SH-SY5Y (cell line): ENCODE data around the gene LPGAT1.

Source experiments
- GATA2 ChIP-seq: IDR thresholded peaks from 2 replicates; pipeline ENCODE4 v1.6.1; 2011; ENCODE audit warnings: mild to moderate bottlenecking, low read depth, low read length
- GATA3 ChIP-seq: IDR thresholded peaks from 2 replicates; pipeline ENCODE4 v1.6.1; 2011; ENCODE audit warnings: low read depth, mild to moderate bottlenecking, low read length, moderate library complexity

LPGAT1 gene

DNA sequence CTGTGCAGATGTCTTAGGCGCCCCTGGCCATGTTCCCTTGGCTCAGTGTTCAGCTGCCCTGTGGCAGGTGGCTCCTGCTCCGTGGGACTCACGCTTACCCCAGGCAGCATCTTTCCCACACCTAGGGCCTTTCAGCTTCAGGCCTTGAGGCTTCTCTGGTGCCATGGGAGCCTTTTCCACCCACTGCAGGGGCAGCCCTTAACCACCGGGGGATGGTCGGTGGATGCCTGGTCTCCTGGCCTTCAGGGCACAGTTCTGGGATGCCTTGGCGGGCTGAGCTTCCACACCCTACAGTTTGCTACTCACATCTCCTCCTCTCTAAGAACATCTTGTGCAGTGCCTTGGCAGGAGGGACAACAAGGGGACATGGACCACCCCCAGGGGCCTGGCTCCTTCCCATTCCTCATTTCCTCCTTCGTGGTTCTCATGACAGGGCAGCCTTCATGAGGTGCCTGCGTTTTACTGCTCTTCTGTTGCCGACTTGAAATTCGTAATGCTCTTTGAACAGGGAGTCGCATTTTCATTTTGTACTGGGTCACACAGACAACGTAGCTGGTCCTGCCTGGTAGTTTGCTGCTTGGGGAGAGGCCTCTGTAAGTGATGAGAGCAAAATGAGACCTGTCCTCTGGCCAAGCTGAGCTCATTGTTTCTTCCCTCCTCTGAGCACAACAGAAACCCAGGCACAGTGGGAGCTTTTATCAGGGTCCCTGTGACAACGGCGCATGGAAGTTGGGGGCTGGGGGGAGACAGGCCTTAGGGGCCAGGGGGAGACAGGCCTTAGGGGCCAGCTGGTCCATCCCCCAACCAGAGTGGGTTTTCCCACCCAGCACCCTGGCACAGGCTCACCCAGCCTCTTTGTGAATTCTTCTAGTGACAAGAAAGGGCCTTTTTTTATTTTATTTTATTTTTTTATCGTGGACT is 93.2 kb downstream of the LPGAT1 start:
- no peak for TF ChIP-seq GATA2
- no peak for TF ChIP-seq GATA3

DNA sequence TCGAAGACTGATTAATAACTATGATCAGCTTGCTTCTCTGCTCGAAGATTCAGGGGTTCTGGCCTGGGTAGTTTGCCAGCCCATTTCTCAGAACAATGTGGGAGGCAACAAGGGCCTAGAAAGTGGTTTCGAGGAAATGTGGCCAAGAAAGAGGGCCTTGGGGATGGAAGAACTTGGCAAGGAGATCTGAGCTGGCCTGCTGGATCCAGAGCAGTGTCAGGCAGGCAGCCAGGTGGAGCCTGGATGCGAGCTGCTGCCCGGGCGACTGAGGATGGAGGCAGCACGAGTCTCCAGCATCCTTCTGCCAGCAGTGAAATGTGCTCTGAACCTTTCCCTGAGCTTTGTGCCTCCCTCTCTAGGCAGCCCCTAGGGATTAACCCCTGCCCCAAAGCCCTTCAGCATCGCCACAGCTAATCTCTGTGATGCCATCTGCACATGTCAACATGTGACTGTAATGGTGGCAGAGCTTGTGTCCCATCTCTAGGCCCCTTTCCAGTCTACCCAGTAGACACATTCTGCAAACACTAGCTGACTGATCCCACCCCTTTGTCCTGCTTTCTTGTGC is 94.1 kb downstream of the LPGAT1 start:
- no peak for TF ChIP-seq GATA3
- TF ChIP-seq GATA2 = no peak

DNA sequence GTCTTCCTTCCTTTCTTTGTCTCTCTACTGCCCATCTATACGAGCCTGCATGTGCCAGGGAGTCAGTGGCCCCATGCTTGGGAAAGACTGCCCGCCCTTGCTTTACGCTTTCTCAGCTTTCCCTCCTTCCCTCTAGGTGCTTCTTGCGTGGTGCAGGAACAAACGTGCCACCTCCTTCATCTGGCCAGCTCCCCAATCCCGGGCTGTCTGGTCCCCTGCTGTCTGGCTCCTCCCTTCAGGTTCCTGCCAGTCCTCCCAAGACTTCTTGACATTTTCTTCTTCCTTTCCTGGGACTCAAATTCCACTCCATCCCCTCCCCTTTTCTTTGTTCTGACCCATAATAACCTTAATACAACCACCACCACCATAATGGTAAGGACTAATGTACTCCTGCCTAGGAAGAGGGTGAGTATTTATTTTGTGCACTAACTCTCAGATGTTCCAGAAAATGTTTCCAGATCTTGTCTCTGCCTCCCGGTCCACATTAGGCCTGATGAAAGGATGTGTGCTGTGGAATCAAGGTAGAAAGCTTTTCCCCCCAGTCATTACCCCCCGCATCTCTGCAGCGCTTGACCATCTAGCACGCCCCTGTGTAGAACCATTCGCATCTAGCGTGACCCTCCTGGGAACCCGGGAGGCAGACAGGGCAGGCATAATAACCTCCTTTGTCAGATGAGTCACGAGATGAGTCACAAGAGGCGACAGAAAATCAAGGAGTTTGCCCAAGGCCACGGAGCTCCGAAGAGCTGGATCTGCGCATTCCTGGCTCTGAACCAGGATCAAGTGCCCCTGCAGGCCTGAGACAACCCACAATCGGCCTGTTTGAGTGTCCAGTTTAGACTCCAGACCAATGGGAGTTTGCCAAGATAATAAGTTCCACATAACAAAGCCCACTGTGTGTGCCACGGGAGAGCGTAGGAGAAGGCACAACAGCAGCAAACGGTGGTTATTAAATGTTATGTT is 95.1 kb downstream of the LPGAT1 start:
- TF ChIP-seq GATA3 (no peak), GATA2 (no peak)

DNA sequence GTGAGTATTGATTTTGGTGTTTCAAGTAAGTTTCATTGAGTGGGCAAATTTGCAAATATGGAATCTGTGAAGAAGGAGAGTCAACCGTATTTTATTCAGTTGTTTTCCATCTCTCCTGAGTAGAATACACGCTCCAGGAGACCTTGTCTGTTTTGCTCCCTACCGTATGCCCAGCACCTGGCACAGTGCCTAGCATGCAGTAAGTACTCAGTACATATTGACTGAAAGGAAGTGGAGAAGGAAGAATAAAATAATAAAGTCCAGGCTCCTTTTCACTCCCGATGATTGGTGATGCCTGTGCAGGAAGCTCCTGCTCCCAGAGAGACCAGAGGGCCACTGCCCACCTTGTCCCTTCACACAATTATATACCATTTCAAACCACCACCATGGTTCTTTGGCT is 95.8 kb downstream of the LPGAT1 start:
- no peak for TF ChIP-seq GATA2

DNA sequence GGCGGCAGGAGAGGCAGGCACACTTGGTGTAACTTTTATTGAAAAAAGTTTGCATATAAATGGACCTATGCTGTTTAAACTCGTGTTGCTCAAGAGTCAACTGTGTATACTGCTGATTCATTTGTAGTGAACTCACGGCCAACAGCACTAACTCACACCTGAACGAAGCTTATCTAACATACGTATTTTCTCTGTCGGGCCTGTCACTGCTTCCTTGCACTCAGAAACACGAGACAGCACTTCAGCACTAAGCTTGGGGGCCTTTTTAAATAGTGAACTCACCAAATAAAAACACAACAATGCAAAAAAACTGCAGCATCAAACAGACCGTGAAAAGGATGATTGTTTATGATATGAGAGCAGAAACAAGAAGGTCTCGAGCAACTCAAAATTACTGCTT is 96.2 kb downstream of the LPGAT1 start:
- TF ChIP-seq GATA2 (no peak), GATA3 (no peak)

DNA sequence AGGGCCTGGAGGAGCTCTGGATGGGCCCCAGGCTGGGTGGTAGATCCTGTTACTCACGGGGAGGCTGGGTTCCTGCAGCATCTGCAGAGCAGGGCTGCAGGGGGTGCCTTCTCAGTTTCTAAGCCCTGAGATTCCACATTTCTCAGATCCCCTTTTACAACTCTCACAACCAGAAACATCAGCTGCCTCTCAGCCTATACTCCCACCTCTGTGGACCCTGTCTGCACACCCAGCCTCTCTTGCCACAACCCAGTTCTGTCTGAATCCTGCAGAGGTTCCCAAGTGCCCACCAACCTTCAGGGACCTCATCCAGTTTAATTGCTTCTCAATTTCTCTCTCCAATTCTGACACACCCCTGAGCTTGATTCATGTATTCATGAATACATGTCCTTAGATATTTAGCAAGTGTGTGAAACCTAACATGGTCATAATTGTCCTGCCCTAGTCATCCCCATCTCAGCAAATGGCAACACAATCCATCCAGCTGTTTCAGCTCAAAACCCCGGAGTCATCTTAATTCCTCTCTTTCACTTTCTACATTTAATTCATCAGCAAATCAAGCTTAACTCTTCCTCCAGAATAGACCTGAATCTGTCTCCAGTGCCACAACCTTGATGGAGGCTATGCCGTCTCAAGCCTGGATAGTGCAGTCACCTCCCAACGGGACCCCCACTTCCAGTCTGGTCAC is 98.1 kb downstream of the LPGAT1 start:
- TF ChIP-seq GATA2 = no peak
- no peak for TF ChIP-seq GATA3

DNA sequence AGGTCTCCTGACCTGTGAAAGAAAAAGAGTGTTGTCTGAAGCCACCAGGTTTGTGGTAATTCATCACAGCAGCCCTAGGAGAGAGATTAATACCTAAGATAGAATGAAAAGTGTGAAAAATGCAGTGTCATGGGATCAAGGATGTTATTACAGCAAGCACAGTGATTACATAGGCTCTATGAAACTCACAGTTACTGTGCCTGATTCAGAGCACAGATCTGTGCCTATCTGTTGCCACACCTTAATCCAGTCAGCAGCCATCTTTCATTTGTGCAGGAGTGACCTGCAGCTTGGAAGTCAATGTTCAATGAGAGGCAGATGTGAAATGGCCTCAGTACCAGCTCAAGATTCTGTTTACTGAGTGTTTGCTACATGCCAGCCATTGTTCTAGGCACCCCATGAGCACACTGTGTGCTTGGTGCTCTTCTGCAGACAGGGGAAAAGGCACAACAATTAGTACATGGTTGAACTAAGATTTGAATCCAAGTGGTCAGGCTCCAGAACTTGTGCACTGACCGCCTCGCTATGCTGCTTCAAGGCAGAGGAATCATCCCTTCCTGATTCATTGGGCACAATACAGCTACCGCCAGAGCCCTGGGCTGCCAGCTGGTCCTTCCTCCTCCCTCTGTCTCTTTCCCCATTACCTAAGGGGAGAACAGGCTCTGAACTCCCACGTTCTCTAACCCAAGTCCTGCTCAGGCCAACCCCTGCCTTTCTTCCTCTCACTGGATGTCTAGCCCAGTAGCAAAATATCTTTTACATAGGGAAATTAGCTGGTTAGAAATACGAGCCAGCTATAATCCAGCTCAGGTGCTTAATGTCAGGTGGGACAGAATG is 98.9 kb downstream of the LPGAT1 start:
- TF ChIP-seq GATA3 = no peak

DNA sequence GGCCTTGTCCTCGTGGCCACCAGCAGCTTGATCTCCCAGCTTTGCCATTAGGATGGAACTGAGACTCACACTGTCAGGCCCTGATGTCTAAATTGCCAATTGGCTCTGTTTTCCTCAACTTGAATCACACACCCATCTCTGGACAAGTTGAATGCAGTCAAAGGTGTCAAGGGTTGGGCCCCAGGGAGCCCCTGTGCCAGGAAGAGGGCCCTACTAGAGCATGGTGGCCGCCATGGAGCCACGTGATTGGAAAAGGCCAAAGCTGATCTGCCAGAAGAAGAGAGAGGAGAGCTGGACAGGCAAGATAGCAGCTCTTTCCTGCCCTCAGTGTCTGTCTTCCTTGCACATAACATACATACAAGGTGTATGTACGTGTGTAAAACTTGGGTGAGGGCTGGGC is 100.2 kb downstream of the LPGAT1 start:
- TF ChIP-seq GATA3 = no peak
- no peak for TF ChIP-seq GATA2

DNA sequence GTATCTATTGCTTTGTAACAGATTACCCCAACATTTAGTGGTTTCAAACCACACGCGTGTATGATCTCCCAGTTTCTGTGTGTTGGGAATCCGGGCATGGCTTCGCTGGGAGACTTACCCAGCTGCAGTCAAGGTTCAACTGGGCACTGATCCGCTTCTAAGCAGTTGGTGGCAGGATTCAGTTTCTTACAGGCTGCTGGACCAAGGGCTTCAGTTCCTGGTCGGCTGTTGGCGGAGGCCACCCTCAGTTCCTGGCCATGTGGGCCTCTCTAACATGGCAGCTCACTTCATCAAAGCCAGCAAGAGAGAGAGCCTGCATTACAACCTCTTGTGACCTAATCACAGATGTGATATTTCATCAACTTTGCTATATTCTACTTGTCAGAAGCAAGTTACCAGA is 101.3 kb downstream of the LPGAT1 start:
- TF ChIP-seq GATA3 (no peak), GATA2 (no peak)

DNA sequence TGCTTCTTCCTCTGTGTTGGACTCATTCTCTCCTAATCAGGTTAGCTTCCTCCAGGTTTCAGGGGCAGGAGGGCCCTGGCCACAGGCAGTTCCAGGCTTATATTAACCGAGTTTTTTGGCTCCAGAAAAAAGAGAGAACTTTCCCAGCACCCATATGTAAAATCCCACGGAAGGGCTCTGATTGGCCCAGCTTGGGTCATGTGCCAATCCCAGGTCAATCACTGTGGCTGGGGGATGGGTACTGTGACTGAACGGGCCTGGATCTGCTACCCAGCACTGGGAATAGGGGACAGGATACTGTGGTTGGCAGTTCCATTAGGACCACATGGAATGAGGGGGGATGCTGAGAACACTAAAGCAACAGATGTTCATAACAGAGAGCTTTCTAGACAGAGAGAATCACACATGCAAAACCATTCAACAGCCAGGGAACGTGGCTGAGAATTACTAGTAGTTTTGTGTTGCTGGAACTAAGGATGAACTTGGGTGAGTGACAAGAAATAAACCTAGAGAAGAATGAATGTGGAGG is 104.0 kb downstream of the LPGAT1 start:
- TF ChIP-seq GATA3 = no peak
- no peak for TF ChIP-seq GATA2

DNA sequence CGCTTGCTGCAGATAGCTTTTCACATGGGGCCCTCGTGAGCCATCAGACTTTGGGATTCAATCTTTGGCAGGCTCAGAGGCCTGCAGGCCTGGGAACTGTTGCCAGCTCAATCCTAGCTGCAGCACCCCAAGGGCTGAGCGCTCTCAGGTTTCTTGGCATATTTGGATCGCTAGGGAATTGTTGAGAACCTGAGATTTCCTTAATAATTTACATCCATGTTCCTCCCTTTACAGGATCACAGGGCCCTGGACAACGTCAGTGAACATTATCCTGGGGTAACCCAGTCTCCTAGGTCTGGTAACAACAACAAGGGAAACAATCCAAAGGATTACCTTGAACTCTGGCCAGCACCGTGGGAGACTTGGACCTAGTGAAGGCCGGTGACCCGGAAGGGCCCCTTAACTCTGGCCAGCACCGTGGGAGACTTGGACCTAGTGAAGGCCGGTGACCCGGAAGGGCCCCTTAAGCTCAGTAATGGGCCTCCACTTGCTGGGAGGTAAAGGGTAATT is 105.8 kb downstream of the LPGAT1 start:
- TF ChIP-seq GATA3 = no peak
- TF ChIP-seq GATA2 = no peak

DNA sequence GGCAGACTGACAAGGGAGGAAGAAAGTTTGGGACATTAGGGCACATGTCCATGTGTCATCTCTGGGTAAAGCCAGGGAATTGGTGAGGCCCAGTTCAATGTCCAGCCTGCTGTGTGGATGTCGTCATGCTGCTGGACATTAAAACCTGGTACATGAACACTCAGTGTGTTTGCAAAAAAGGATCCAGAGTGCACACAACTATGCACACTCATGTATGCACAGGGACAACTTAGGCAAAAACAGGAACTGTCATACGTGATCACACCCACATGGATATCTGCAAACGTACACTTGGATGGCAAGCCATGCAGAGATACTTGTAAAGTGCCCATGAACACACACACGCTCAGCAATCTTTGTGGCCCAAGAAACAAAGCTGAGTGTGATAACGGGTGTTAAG is 107.3 kb downstream of the LPGAT1 start:
- TF ChIP-seq GATA3 (no peak), GATA2 (no peak)
